ENCODE results near the gene DCLK1.

The DCLK1 gene

DNA sequence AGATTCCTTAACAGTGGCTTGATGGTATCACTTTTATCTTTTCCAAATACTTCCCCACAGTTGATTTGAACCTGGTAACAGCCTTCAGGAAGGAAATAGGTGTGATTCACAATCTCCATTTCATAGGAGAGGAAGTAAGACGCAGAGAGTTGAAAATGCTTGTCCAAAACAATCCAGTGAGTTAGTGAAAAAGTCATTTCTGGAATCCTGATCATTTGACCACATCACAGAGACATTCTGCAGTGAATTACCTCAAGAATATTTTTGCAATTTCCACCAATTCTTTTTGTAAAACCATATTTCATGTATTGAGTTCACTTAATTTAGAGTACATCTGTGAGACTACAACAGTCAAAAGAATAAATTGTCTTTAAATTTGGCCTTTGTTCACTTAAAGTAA is 292.8 kb downstream of the DCLK1 start:
- DNase-seq (ENCODE audit: low spot score), result no peak
- H3K9me3 ChIP-seq (ENCODE audit: severe bottlenecking), result no peaks in the 10 kb centered on the region
- H3K4me1 ChIP-seq (ENCODE audit: insufficient read depth, poor library complexity, severe bottlenecking), result peaks cover 5% of the 10 kb centered on the region
- no peaks in the 10 kb centered on the region for H3K27me3 ChIP-seq (ENCODE audit: insufficient read depth, poor library complexity, severe bottlenecking)
- H3K36me3 ChIP-seq (ENCODE audit: low read depth), result no peaks in the 10 kb centered on the region
- TF ChIP-seq, protein P1, sequence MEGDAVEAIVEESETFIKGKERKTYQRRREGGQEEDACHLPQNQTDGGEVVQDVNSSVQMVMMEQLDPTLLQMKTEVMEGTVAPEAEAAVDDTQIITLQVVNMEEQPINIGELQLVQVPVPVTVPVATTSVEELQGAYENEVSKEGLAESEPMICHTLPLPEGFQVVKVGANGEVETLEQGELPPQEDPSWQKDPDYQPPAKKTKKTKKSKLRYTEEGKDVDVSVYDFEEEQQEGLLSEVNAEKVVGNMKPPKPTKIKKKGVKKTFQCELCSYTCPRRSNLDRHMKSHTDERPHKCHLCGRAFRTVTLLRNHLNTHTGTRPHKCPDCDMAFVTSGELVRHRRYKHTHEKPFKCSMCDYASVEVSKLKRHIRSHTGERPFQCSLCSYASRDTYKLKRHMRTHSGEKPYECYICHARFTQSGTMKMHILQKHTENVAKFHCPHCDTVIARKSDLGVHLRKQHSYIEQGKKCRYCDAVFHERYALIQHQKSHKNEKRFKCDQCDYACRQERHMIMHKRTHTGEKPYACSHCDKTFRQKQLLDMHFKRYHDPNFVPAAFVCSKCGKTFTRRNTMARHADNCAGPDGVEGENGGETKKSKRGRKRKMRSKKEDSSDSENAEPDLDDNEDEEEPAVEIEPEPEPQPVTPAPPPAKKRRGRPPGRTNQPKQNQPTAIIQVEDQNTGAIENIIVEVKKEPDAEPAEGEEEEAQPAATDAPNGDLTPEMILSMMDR (IDR thresholded peaks at IDR 0.05; ENCODE audit: poor library complexity, severe bottlenecking), result no peak
- H3K27ac ChIP-seq (ENCODE audit: poor library complexity, severe bottlenecking), result peak overlapping the region; percentile 6
- ATAC-seq (ENCODE audit: low read depth), result peak; percentile 36; the same call in 1 of the 3 replicates
- H3K4me3 ChIP-seq (ENCODE audit: severe bottlenecking), result no peak overlapping the region

DNA sequence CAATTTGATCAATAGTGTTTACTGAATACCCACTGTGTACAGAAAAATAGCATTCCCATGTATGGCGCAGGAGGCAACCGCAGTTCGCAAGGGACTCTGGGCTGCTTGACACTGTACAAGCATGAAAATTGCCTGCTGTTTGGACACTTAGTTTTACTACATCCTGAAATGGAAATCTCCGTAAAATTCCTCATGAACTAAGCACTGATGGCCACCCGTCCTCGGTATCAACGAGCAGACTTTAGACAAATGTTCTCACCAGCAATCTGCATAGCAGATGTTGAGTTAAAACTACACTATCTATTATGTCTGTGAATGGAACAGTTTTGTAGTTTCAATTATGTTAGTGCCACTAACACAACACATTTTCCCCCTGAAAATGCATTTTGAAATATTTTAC is 294.7 kb downstream of the DCLK1 start:
- Histone ChIP-seq H3K27ac (ENCODE audit: poor library complexity, severe bottlenecking) (no peak overlapping the region), H3K4me3 (ENCODE audit: severe bottlenecking) (no peak overlapping the region), H3K27me3 (ENCODE audit: insufficient read depth, poor library complexity, severe bottlenecking) (no peaks in the 10 kb centered on the region), H3K36me3 (ENCODE audit: low read depth) (no peaks in the 10 kb centered on the region), H3K9me3 (ENCODE audit: severe bottlenecking) (no peaks in the 10 kb centered on the region), H3K4me1 (ENCODE audit: insufficient read depth, poor library complexity, severe bottlenecking) (peaks cover 5% of the 10 kb centered on the region)
- no peak for DNase-seq (ENCODE audit: low spot score)
- TF ChIP-seq, protein P1 (IDR thresholded peaks at IDR 0.05; ENCODE audit: poor library complexity, severe bottlenecking), result no peak
- no peak for ATAC-seq (ENCODE audit: low read depth)

DNA sequence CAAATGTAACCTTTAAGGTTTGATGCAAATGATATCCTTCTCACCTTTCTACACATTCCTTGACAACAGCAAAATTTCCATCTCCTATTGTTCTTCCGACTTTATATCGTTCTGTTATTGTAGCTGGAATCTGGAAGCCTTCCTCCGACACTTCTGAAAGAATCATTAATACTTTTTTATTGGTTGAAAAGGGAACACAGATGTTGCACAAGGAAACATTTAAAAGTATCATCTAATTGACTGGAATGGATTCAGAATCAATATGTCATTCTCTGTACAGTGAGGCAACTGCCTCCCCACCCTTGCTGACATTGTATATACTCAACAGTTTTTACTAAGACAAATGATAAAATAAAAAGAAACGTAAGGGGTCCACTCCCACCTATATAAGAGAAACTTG is 295.2 kb downstream of the DCLK1 start:
- Histone ChIP-seq H3K4me1 (ENCODE audit: insufficient read depth, poor library complexity, severe bottlenecking) (peaks cover 5% of the 10 kb centered on the region), H3K27me3 (ENCODE audit: insufficient read depth, poor library complexity, severe bottlenecking) (no peaks in the 10 kb centered on the region), H3K27ac (ENCODE audit: poor library complexity, severe bottlenecking) (no peak overlapping the region), H3K4me3 (ENCODE audit: severe bottlenecking) (no peak overlapping the region), H3K36me3 (ENCODE audit: low read depth) (no peaks in the 10 kb centered on the region), H3K9me3 (ENCODE audit: severe bottlenecking) (no peaks in the 10 kb centered on the region)
- ATAC-seq (ENCODE audit: low read depth), result no peak
- TF ChIP-seq, protein P1 (IDR thresholded peaks at IDR 0.05; ENCODE audit: poor library complexity, severe bottlenecking), result no peak
- no peak for DNase-seq (ENCODE audit: low spot score)

DNA sequence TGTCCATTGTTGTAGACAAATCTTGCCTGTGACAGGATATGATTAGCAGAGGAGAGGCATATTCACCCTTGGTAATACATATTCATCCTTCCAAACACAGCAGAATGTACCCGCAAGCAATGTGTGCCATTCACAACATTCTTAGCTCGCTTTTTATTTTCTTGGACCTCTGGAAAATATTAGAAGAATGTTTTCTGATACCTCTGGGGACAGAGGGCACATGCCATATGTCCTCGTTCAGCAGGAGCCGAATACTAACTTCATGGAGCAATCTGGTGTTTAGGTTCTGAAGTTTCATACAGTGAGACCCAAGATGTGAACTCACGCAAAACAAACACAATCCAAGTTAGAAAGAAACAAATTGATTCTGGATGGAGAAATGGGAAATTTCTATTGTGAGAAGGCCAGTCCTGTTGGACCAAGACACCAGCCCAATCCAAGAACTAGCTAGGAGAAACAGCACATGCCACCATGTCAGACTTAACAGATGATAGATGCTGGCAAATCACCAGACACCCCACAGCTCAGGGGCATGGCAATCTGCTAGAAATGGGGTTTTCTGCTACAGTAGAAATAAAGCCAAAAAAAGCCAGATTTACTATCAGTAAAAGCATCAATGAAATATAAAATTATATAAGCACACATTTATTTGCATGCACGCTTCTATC is 297.4 kb downstream of the DCLK1 start:
- Histone ChIP-seq H3K9me3 (ENCODE audit: severe bottlenecking) (no peaks in the 10 kb centered on the region), H3K4me1 (ENCODE audit: insufficient read depth, poor library complexity, severe bottlenecking) (peaks cover 5% of the 10 kb centered on the region), H3K36me3 (ENCODE audit: low read depth) (no peaks in the 10 kb centered on the region), H3K27ac (ENCODE audit: poor library complexity, severe bottlenecking) (no peak overlapping the region), H3K4me3 (ENCODE audit: severe bottlenecking) (no peak overlapping the region), H3K27me3 (ENCODE audit: insufficient read depth, poor library complexity, severe bottlenecking) (no peaks in the 10 kb centered on the region)
- DNase-seq (ENCODE audit: low spot score) (no peak), ATAC-seq (ENCODE audit: low read depth) (no peak)
- TF ChIP-seq, protein P1 (IDR thresholded peaks at IDR 0.05; ENCODE audit: poor library complexity, severe bottlenecking), result no peak

DNA sequence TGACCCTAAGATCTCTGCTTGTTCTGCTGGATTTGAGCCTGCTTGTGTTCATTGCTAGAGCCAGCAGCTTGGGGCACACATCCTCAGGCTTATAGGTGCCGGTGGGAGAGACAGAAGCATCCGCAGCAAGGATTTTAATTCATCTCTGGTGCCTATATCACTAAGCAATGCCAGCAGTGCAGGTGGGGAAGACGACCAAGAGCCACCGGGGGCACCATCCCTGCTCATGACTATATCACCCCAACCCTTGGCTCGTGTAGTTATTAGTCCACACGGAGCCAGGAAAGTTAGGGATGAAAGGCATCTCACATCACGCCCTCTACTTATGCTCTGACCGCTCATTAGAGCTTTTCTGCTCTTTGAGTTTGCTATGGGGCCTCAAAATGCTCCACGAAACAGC is 298.2 kb downstream of the DCLK1 start:
- ATAC-seq (ENCODE audit: low read depth) (no peak), DNase-seq (ENCODE audit: low spot score) (no peak)
- TF ChIP-seq, protein P1 (IDR thresholded peaks at IDR 0.05; ENCODE audit: poor library complexity, severe bottlenecking), result no peak
- H3K27ac ChIP-seq (ENCODE audit: poor library complexity, severe bottlenecking), result no peak overlapping the region
- H3K9me3 ChIP-seq (ENCODE audit: severe bottlenecking), result no peaks in the 10 kb centered on the region
- no peak overlapping the region for H3K4me3 ChIP-seq (ENCODE audit: severe bottlenecking)
- H3K36me3 ChIP-seq (ENCODE audit: low read depth), result no peaks in the 10 kb centered on the region
- peaks cover 2% of the 10 kb centered on the region for H3K4me1 ChIP-seq (ENCODE audit: insufficient read depth, poor library complexity, severe bottlenecking)
- no peaks in the 10 kb centered on the region for H3K27me3 ChIP-seq (ENCODE audit: insufficient read depth, poor library complexity, severe bottlenecking)
